ENCODE measurements around the gene TIPARP.

DNA sequence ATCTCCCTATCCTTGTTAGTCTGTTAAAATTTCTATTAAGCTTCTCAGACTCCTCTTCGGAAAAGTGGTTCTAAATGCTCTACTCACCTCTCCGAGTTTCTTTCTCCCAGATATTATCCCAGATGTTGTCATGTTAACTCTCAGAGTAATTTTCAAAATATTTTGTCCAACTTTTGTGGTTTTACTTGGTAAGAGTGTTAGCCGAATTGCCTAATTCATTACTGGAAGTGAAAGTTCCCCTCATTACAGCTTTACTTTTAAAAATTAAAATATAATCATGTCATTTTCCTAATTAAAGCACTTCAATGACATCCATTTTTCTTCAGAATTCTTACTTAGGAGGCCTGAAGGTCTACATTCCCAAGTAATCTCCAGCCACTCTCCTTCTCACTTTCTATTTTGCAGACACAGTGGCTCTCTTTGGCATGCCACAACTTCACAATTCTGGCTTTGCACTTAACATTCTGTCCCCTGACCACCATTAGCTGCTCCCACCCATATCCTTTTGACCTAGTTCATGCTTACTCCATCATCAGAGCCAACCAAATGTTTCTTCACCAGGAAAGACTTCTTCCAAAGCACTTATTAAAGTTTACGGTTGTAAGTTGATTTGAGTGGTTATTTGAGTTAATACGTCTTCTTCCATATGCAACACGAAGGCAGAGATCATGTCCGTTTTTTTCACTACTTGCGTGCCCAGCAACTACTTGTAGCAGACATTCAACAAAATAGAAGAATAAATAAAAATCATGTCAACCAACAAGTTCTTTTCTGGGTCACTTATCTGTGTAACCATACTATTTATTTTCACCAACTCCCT is 10.2 kb upstream of the TIPARP start:
- TF ChIP-seq, protein P1, sequence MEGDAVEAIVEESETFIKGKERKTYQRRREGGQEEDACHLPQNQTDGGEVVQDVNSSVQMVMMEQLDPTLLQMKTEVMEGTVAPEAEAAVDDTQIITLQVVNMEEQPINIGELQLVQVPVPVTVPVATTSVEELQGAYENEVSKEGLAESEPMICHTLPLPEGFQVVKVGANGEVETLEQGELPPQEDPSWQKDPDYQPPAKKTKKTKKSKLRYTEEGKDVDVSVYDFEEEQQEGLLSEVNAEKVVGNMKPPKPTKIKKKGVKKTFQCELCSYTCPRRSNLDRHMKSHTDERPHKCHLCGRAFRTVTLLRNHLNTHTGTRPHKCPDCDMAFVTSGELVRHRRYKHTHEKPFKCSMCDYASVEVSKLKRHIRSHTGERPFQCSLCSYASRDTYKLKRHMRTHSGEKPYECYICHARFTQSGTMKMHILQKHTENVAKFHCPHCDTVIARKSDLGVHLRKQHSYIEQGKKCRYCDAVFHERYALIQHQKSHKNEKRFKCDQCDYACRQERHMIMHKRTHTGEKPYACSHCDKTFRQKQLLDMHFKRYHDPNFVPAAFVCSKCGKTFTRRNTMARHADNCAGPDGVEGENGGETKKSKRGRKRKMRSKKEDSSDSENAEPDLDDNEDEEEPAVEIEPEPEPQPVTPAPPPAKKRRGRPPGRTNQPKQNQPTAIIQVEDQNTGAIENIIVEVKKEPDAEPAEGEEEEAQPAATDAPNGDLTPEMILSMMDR (IDR thresholded peaks at IDR 0.05; ENCODE audit: low read length): no peak
- TF ChIP-seq EZH2 (IDR thresholded peaks at IDR 0.05; ENCODE audit: borderline replicate concordance, low read length): no peak

Measured in OCI-LY1 (cell line).